ENCODE results near the gene C11orf52. TPM values are rescaled to one million over a fixed set of nuclear protein-coding genes. Genes with fewer than 3 reads are reported as not detected.

The C11orf52 gene
- total and polyA plus RNA-seq, 2 of the 13 experiments (the other 11 are each of a cell fraction or from before 2014, with no cell fraction given): 7.4 to 11.0 TPM

DNA sequence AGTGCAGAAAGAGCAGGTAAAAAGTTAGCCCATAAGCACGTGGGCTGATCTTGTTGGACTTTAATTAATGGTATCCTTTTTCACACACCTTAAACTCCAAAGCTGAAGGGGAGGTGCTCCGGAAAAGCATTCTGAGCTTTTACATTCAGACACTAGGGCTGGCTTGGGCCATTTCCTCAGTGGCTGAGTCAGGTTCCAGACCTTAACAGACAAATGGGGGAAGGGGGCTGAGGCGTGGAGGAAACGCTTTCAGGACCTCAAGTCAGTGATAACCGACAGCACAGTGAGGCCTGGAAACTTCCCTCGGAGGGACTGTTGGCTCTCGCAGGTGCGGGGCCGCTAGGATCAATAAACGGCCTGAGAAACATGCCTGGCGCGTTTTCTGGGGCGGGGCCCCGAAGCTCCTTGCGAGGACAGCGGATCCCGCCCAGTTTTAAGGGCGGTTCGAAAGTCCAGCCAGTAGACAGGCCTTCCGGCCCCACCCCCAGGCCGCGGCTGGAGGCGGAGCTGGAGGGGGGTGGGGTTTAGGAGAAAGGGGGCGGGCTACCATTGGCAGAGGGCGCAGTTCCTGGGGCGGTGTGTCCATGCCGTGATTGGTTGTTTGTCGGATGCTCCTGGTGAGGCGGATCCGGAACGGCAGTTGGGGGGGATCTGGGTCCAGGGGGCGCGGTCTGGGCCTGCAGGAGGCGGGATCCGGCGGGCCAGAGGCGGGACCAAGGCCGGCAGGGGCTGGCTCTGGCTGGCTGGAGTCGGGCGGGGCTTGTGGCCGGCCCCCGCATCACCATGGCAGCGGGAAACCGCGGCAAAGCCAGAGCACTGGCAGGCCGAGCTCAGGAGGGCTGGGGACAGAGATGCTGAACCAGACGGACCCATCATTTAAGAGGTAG lies 8.0 kb downstream of the C11orf52 start (continued):
- no peak for TF ChIP-seq ZNF160 (CRISPR knock-in tag; IDR thresholded peaks at IDR 0.05)
- TF ChIP-seq FOXP1 (IDR thresholded peaks at IDR 0.05): no peak
- peak; percentile 17; the same call in 1 of the 2 replicates for TF ChIP-seq FOXP1 (CRISPR knock-in tag; IDR thresholded peaks at IDR 0.05)
- TF ChIP-seq, protein P1, sequence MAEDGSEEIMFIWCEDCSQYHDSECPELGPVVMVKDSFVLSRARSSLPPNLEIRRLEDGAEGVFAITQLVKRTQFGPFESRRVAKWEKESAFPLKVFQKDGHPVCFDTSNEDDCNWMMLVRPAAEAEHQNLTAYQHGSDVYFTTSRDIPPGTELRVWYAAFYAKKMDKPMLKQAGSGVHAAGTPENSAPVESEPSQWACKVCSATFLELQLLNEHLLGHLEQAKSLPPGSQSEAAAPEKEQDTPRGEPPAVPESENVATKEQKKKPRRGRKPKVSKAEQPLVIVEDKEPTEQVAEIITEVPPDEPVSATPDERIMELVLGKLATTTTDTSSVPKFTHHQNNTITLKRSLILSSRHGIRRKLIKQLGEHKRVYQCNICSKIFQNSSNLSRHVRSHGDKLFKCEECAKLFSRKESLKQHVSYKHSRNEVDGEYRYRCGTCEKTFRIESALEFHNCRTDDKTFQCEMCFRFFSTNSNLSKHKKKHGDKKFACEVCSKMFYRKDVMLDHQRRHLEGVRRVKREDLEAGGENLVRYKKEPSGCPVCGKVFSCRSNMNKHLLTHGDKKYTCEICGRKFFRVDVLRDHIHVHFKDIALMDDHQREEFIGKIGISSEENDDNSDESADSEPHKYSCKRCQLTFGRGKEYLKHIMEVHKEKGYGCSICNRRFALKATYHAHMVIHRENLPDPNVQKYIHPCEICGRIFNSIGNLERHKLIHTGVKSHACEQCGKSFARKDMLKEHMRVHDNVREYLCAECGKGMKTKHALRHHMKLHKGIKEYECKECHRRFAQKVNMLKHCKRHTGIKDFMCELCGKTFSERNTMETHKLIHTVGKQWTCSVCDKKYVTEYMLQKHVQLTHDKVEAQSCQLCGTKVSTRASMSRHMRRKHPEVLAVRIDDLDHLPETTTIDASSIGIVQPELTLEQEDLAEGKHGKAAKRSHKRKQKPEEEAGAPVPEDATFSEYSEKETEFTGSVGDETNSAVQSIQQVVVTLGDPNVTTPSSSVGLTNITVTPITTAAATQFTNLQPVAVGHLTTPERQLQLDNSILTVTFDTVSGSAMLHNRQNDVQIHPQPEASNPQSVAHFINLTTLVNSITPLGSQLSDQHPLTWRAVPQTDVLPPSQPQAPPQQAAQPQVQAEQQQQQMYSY (CRISPR knock-in tag; IDR thresholded peaks at IDR 0.05): no peak
- peak; percentile 84 for TF ChIP-seq POLR2G (IDR thresholded peaks at IDR 0.05; ENCODE audit: low read depth, low read length)
- TF ChIP-seq, protein P2, sequence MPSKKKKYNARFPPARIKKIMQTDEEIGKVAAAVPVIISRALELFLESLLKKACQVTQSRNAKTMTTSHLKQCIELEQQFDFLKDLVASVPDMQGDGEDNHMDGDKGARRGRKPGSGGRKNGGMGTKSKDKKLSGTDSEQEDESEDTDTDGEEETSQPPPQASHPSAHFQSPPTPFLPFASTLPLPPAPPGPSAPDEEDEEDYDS (CRISPR knock-in tag; IDR thresholded peaks at IDR 0.05): peak; percentile 74
- no peak for TF ChIP-seq MTA3 (CRISPR knock-in tag; IDR thresholded peaks at IDR 0.05)
- TF ChIP-seq ZNF562 (CRISPR knock-in tag; IDR thresholded peaks at IDR 0.05; ENCODE audit: borderline replicate concordance): no peak
- TF ChIP-seq KDM3A (CRISPR knock-in tag; IDR thresholded peaks at IDR 0.05; ENCODE audit: low read depth): peak; percentile 70; the same call in 1 of the 2 replicates
- TF ChIP-seq NRL (CRISPR knock-in tag; IDR thresholded peaks at IDR 0.05; ENCODE audit: borderline replicate concordance): 0 out of 2 replicates have a peak, but pooled peaks have one; percentile 36
- TF ChIP-seq, protein P3, sequence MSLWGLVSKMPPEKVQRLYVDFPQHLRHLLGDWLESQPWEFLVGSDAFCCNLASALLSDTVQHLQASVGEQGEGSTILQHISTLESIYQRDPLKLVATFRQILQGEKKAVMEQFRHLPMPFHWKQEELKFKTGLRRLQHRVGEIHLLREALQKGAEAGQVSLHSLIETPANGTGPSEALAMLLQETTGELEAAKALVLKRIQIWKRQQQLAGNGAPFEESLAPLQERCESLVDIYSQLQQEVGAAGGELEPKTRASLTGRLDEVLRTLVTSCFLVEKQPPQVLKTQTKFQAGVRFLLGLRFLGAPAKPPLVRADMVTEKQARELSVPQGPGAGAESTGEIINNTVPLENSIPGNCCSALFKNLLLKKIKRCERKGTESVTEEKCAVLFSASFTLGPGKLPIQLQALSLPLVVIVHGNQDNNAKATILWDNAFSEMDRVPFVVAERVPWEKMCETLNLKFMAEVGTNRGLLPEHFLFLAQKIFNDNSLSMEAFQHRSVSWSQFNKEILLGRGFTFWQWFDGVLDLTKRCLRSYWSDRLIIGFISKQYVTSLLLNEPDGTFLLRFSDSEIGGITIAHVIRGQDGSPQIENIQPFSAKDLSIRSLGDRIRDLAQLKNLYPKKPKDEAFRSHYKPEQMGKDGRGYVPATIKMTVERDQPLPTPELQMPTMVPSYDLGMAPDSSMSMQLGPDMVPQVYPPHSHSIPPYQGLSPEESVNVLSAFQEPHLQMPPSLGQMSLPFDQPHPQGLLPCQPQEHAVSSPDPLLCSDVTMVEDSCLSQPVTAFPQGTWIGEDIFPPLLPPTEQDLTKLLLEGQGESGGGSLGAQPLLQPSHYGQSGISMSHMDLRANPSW (CRISPR knock-in tag; IDR thresholded peaks at IDR 0.05; ENCODE audit: borderline replicate concordance): no peak
- no peak for TF ChIP-seq ZFP1 (CRISPR knock-in tag; IDR thresholded peaks at IDR 0.05)
- TF ChIP-seq ZSCAN21 (CRISPR knock-in tag; IDR thresholded peaks at IDR 0.05; ENCODE audit: borderline replicate concordance): peak; percentile 81; the same call in 1 of the 2 replicates
- TF ChIP-seq ZNF577 (CRISPR knock-in tag; IDR thresholded peaks at IDR 0.05; ENCODE audit: borderline replicate concordance, low read depth): no peak
- TF ChIP-seq RFX5 (IDR thresholded peaks at IDR 0.05; ENCODE audit: low read depth, low read length): peak; percentile 7; the same call in 1 of the 2 replicates
- TF ChIP-seq TCF7L2 (IDR thresholded peaks at IDR 0.05; ENCODE audit: low read depth, low read length): no peak
- no peak for TF ChIP-seq PAX8 (CRISPR knock-in tag; IDR thresholded peaks at IDR 0.05; ENCODE audit: borderline replicate concordance)
- peak; percentile 20; the same call in 1 of the 2 replicates for TF ChIP-seq FOSL1 (CRISPR knock-in tag; IDR thresholded peaks at IDR 0.05; ENCODE audit: borderline replicate concordance)
- no peak for TF ChIP-seq ZNF775 (CRISPR knock-in tag; IDR thresholded peaks at IDR 0.05; ENCODE audit: borderline replicate concordance)
- no peak for TF ChIP-seq ZNF616 (CRISPR knock-in tag; IDR thresholded peaks at IDR 0.05; ENCODE audit: low read depth)
- TF ChIP-seq, protein P4, sequence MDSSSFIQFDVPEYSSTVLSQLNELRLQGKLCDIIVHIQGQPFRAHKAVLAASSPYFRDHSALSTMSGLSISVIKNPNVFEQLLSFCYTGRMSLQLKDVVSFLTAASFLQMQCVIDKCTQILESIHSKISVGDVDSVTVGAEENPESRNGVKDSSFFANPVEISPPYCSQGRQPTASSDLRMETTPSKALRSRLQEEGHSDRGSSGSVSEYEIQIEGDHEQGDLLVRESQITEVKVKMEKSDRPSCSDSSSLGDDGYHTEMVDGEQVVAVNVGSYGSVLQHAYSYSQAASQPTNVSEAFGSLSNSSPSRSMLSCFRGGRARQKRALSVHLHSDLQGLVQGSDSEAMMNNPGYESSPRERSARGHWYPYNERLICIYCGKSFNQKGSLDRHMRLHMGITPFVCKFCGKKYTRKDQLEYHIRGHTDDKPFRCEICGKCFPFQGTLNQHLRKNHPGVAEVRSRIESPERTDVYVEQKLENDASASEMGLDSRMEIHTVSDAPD (CRISPR knock-in tag; IDR thresholded peaks at IDR 0.05): no peak
